WERI-Rb-1 (cell line): ENCODE measurements around the gene MBOAT7.
"Not testable (repeated sequence)": the region's sequence is repeated elsewhere in the genome, so short reads cannot be mapped to it uniquely, and the experiment has no call there.

Source experiments
- DNase-seq: peaks from one replicate; pipeline ENCODE4 v3.0.0-alpha.2; 2020
- H3K27ac ChIP-seq: fragments of 250-450 bp; sonication (Bioruptor Pico); 2 replicates; pipeline ENCODE4 v1.5.1; 2020; ENCODE audit warnings: mild to moderate bottlenecking, moderate library complexity
- H3K27me3 ChIP-seq: fragments of 250-450 bp; sonication (Bioruptor Pico); 2 replicates; pipeline ENCODE4 v1.5.1; 2021; ENCODE audit warnings: mild to moderate bottlenecking, low read depth, moderate library complexity; ENCODE audit not compliant: insufficient read depth, severe bottlenecking
- H3K36me3 ChIP-seq: fragments of 250-450 bp; sonication (Bioruptor Pico); 2 replicates; pipeline ENCODE4 v1.5.1; 2020; ENCODE audit warnings: mild to moderate bottlenecking, moderate library complexity
- H3K4me3 ChIP-seq: 2 replicates; pipeline ENCODE4 v1.5.1; 2011; ENCODE audit warnings: low read depth, mild to moderate bottlenecking, control low read depth, low read length
- H3K9me3 ChIP-seq: fragments of 250-450 bp; sonication (Bioruptor Pico); 2 replicates; pipeline ENCODE4 v1.5.1; 2021; ENCODE audit warnings: mild to moderate bottlenecking, moderate library complexity; ENCODE audit not compliant: severe bottlenecking
- CTCF ChIP-seq: IDR thresholded peaks from 2 replicates; pipeline ENCODE4 v1.5.1; 2011; ENCODE audit warnings: low read depth, mild to moderate bottlenecking, control low read depth, inconsistent platforms, low read length

The MBOAT7 gene

GRCh38 chr19:54172471-54173358 is 16.7 kb downstream of the MBOAT7 start, which contains the start of gene TMC4:
TMC4 (minus strand) TSS chr19:54173160; CDS start chr19:54173117, 43 bp downstream.
- H3K9me3 ChIP-seq = no peaks in the 10 kb centered on the region
- H3K27me3 ChIP-seq = no peaks in the 10 kb centered on the region
- H3K4me3 ChIP-seq = no peak within 1 kb of the TSS
- no peak for TF ChIP-seq CTCF
- H3K27ac ChIP-seq = no peak within 1 kb of the TSS
- peak; percentile 40 for DNase-seq
- H3K36me3 ChIP-seq = peaks cover 7% of the 10 kb centered on the region

GRCh38 chr19:54171736-54172431 is 17.5 kb downstream of the MBOAT7 start:
- not testable (repeated sequence) for H3K27me3 ChIP-seq, H3K27ac ChIP-seq, H3K4me3 ChIP-seq, H3K9me3 ChIP-seq, DNase-seq, H3K36me3 ChIP-seq

GRCh38 chr19:54169149-54169740 is 20.1 kb downstream of the MBOAT7 start:
- Histone ChIP-seq H3K27ac (no peak overlapping the region), H3K4me3 (no peak overlapping the region), H3K36me3 (no peaks in the 10 kb centered on the region), H3K27me3 (no peaks in the 10 kb centered on the region), H3K9me3 (no peaks in the 10 kb centered on the region)
- no peak for DNase-seq
- TF ChIP-seq CTCF = no peak

- Histone ChIP-seq H3K27ac (no peak overlapping the region), H3K36me3 (no peaks in the 10 kb centered on the region), H3K27me3 (no peaks in the 10 kb centered on the region), H3K9me3 (no peaks in the 10 kb centered on the region), H3K4me3 (no peak overlapping the region)
- DNase-seq = peak; percentile 93
- TF ChIP-seq CTCF = peak; percentile 89
Observed at GRCh38 chr19:54168174-54168917, 21.0 kb downstream of the MBOAT7 start.

- no peak for DNase-seq
- H3K4me3 ChIP-seq = no peak overlapping the region
- no peaks in the 10 kb centered on the region for H3K9me3 ChIP-seq
- no peak for TF ChIP-seq CTCF
- no peaks in the 10 kb centered on the region for H3K27me3 ChIP-seq
- H3K36me3 ChIP-seq = no peaks in the 10 kb centered on the region
- no peak overlapping the region for H3K27ac ChIP-seq
Observed at GRCh38 chr19:54165222-54165621, 24.2 kb downstream of the MBOAT7 start.
